Measurements from ENCODE around the gene SLC4A2. TPM values are rescaled to one million over a fixed set of nuclear protein-coding genes. Genes with fewer than 3 reads are reported as not detected.

The SLC4A2 gene
- total RNA-seq, 2 donors from 2014 or later = 265 to 284 TPM

DNA sequence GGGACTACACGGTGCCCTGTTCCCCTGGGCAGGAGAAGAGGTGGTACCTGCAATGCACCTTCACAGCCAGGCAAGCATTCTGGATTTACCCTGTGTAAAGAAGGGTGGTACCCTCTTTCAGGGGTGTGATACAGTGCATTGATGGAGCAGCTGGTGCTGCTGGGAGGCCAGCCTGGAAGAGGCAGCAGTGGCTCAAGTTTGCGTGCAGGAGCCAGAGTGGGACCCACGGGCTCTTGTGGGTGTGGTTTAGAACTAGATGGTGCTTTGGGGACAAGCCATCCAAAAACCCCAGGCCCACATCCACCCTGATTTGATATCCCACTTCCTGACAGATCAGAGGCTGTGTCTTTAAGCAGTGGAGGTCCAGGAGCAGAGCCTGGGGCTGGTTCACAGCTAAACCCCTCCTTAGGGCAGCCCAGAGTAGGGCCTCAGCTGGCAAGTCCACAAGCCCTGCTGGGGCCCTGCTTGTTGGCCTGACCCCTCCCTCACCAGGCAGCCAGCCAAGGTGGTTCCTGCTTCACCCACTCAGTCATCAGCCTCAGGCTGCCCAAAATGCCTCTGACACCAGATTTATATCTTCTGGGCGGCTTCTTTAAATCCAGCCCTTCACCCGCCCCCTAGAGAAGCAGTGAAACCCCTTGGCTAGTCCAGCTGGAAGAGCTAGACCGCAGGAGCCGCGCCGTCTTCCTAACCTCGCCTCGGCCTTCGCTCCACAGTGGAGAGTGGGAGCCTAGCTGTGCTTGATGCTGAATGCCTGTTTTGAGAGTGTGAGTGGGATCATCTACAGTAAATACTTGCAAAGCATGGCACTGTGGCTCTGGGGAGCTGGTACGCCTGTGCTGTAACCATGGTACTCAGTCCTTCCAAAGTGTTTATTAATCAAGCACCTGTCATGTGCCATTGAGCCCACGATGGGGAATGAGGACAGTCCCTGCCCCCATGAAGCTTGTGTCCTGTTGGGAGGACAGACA is 12.5 kb upstream of the SLC4A2 start:
- Mint-ChIP-seq H3K27ac (no peak overlapping the region), H3K27me3 (ENCODE audit: insufficient read depth) (peaks cover 31% of the 10 kb centered on the region), H3K4me3 (no peak overlapping the region), H3K36me3 (ENCODE audit: low read depth) (peaks cover 6% of the 10 kb centered on the region), H3K9me3 (no peaks in the 10 kb centered on the region), H3K4me1 (no peaks in the 10 kb centered on the region)
- H3K9ac ChIP-seq (ENCODE audit: extremely low read depth, low read length, poor library complexity, severe bottlenecking) = no peak overlapping the region
- no peaks in the 10 kb centered on the region for H3K36me3 ChIP-seq (ENCODE audit: control insufficient read depth, insufficient read depth, low read length)
- no peak overlapping the region for H3K4me3 ChIP-seq (ENCODE audit: low read length)
- no peaks in the 10 kb centered on the region for H3K9me3 ChIP-seq (ENCODE audit: control insufficient read depth, low read length)
- no peak for TF ChIP-seq CTCF (conservative IDR thresholded peaks at IDR 0.05)
- H3K27ac ChIP-seq (ENCODE audit: low read depth, low read length) = no peak overlapping the region
- WGBS, 2 experiments (ENCODE audit: insufficient coverage in 1 of 2, insufficient read length in 1 of 2) = 89 to 94% methylated on average over 6 to 14 of the region's 14 CpGs
- no peaks in the 10 kb centered on the region for H3K4me1 ChIP-seq (ENCODE audit: control insufficient read depth, insufficient read depth, low read length)
- peaks cover 20% of the 10 kb centered on the region for H3K27me3 ChIP-seq (ENCODE audit: control insufficient read depth, insufficient read depth, low read length, poor library complexity, severe bottlenecking)
- DNase-seq = no peak

GRCh38 chr7:151047976-151048815 is 11.2 kb upstream of the SLC4A2 start, which contains the start of gene ASIC3:
Gene ASIC3 (plus strand): TSS chr7:151048531. CDS start chr7:151048886, 355 bp downstream.
- Histone ChIP-seq H3K27me3 (ENCODE audit: control insufficient read depth, insufficient read depth, low read length, poor library complexity, severe bottlenecking) (peaks cover 20% of the 10 kb centered on the region), H3K9ac (ENCODE audit: extremely low read depth, low read length, poor library complexity, severe bottlenecking) (no peak within 1 kb of the TSS), H3K4me3 (ENCODE audit: low read length) (no peak within 1 kb of the TSS), H3K36me3 (ENCODE audit: control insufficient read depth, insufficient read depth, low read length) (no peaks in the 10 kb centered on the region), H3K4me1 (ENCODE audit: control insufficient read depth, insufficient read depth, low read length) (no peaks in the 10 kb centered on the region), H3K27ac (ENCODE audit: low read depth, low read length) (no peak within 1 kb of the TSS), H3K9me3 (ENCODE audit: control insufficient read depth, low read length) (no peaks in the 10 kb centered on the region)
- no peaks in the 10 kb centered on the region for H3K9me3 Mint-ChIP-seq
- H3K27ac Mint-ChIP-seq = no peak within 1 kb of the TSS
- H3K4me1 Mint-ChIP-seq = no peaks in the 10 kb centered on the region
- H3K27me3 Mint-ChIP-seq (ENCODE audit: insufficient read depth) = peaks cover 39% of the 10 kb centered on the region
- peaks cover 3% of the 10 kb centered on the region for H3K36me3 Mint-ChIP-seq (ENCODE audit: low read depth)
- no peak within 1 kb of the TSS for H3K4me3 Mint-ChIP-seq
- 87 to 91% methylated on average over 13 to 22 of the region's 22 CpGs for WGBS, 2 experiments (ENCODE audit: insufficient coverage in 1 of 2, insufficient read length in 1 of 2)
- DNase-seq = no peak
- no peak for TF ChIP-seq CTCF (conservative IDR thresholded peaks at IDR 0.05)

- Histone ChIP-seq H3K27ac (ENCODE audit: low read depth, low read length) (no peak overlapping the region), H3K36me3 (ENCODE audit: control insufficient read depth, insufficient read depth, low read length) (no peaks in the 10 kb centered on the region), H3K9ac (ENCODE audit: extremely low read depth, low read length, poor library complexity, severe bottlenecking) (no peak overlapping the region), H3K4me1 (ENCODE audit: control insufficient read depth, insufficient read depth, low read length) (no peaks in the 10 kb centered on the region), H3K9me3 (ENCODE audit: control insufficient read depth, low read length) (no peaks in the 10 kb centered on the region), H3K27me3 (ENCODE audit: control insufficient read depth, insufficient read depth, low read length, poor library complexity, severe bottlenecking) (peaks cover 20% of the 10 kb centered on the region), H3K4me3 (ENCODE audit: low read length) (no peak overlapping the region)
- Mint-ChIP-seq H3K4me1 (no peaks in the 10 kb centered on the region), H3K36me3 (ENCODE audit: low read depth) (peaks cover 4% of the 10 kb centered on the region), H3K27ac (no peak overlapping the region), H3K27me3 (ENCODE audit: insufficient read depth) (peaks cover 39% of the 10 kb centered on the region), H3K4me3 (no peak overlapping the region), H3K9me3 (no peaks in the 10 kb centered on the region)
- 93 to 94% methylated on average over 31 to 38 of the region's 38 CpGs for WGBS, 2 experiments (ENCODE audit: insufficient coverage in 1 of 2, insufficient read length in 1 of 2)
- TF ChIP-seq CTCF (conservative IDR thresholded peaks at IDR 0.05) = no peak
- no peak for DNase-seq
Observed at GRCh38 chr7:151048911-151049463, 10.4 kb upstream of the SLC4A2 start.
